Lower leg skin (tissue), 3 donors: Measurements from ENCODE around the gene MBNL2.

Source experiments
- CTCF ChIP-seq, 3 donors: fragments of 450-650 bp; IDR thresholded peaks; one replicate each; pipeline ENCODE4 v1.5.1; 2016; ENCODE audit warnings: antibody characterized with exemption in 3 of 3, mild to moderate bottlenecking in 3 of 3, moderate library complexity in 2 of 3
- POLR2A ChIP-seq, 2 donors: fragments of 450-650 bp; IDR thresholded peaks; one replicate each; pipeline ENCODE4 v1.6.1; 2016 to 2017; ENCODE audit warnings: antibody characterized with exemption in 2 of 2, mild to moderate bottlenecking in 1 of 2, moderate library complexity in 1 of 2

GRCh38 chr13:97226013-97226412 is 3.9 kb downstream of the MBNL2 start:
- no peak for TF ChIP-seq CTCF (IDR thresholded peaks at IDR 0.05)
- TF ChIP-seq POLR2A (IDR thresholded peaks at IDR 0.05) = no peak
